ENCODE measurements around the gene CD177. TPM values are rescaled to one million over a fixed set of nuclear protein-coding genes. Genes with fewer than 3 reads are reported as not detected.
"Not testable (repeated sequence)": the region's sequence is repeated elsewhere in the genome, so short reads cannot be mapped to it uniquely, and the experiment has no call there.

CD177 gene
- total RNA-seq, 2 experiments from 2014 or later, result not detected

- Mint-ChIP-seq H3K4me3 (no peak overlapping the region), H3K36me3 (ENCODE audit: low read depth) (no peaks in the 10 kb centered on the region), H3K27me3 (no peaks in the 10 kb centered on the region), H3K4me1 (no peaks in the 10 kb centered on the region), H3K27ac (no peak overlapping the region), H3K9me3 (no peaks in the 10 kb centered on the region)
- CTCF ChIA-PET, result no interaction called here
- POLR2A ChIA-PET, result no interaction called here
- no peak for DNase-seq
These were observed 32.9 kb upstream of the CD177 start for GRCh38 chr19:43320546-43320945.

DNA sequence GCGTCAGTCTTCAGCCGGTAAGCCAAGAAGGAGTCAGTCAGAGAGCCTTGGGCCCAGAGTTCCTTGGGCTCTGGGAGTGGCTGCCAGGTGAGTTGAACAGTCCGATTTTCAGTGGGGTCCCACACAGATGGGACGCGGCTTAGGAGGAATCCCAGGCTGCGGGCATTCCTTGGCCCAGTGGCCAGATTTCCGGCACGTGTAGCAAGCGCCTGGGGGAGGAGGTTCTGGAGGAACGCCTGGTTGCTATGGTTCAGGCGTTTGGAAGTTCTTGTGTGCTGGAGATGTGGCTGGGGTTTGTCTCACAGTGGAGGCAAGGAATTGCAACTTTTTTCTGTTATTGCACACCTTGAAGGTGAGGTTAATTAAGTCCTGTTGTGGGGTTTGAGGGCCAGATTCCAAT, 26.7 kb upstream of the CD177 start:
- CTCF ChIA-PET; POLR2A ChIA-PET; DNase-seq; H3K27me3 Mint-ChIP-seq; H3K4me3 Mint-ChIP-seq; H3K27ac Mint-ChIP-seq; H3K4me1 Mint-ChIP-seq; H3K36me3 Mint-ChIP-seq (ENCODE audit: low read depth); H3K9me3 Mint-ChIP-seq: not testable (repeated sequence)

DNA sequence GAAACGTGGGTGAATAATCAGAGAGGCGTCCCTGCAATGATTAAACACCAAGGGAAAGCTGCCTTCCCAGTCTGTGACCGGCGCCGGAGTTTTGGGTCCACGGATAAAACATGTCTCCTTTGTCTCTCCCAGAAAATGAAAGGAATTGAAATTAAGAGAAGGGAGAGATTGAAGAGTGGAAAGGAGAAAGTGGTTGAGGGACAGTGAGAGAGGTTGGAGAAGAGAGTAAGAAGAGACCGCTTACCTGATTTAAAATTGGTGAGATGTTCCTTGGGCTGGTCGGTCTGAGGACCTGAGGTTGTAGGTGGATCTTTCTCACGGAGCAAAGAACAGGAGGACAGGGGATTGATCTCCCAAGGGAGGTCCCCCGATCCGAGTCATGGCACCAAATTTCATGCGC, 24.9 kb upstream of the CD177 start:
- POLR2A ChIA-PET; H3K27ac Mint-ChIP-seq; CTCF ChIA-PET; H3K4me1 Mint-ChIP-seq; H3K36me3 Mint-ChIP-seq (ENCODE audit: low read depth); H3K9me3 Mint-ChIP-seq; DNase-seq; H3K27me3 Mint-ChIP-seq; H3K4me3 Mint-ChIP-seq: not testable (repeated sequence)

DNA sequence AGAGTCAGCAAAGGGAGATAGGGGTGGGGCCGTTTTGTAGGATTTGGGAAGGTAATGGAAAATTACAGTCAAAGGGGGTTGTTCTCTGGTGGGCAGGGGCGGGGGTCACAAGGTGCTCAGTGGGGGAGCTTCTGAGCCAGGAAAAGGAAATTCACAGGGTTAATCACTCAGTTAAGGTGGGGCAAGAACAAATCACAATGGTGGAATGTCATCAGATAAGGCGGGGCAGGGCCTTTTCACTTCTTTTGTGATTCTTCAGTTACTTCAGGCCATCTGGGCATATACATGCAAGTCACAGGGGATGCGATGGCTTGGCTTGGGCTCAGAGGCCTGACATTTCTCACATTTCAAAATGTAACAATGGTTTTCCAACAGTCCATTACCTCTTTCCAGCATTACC, 24.4 kb upstream of the CD177 start:
- CTCF ChIA-PET; POLR2A ChIA-PET; H3K27me3 Mint-ChIP-seq; DNase-seq; H3K9me3 Mint-ChIP-seq; H3K36me3 Mint-ChIP-seq (ENCODE audit: low read depth); H3K4me1 Mint-ChIP-seq; H3K4me3 Mint-ChIP-seq; H3K27ac Mint-ChIP-seq: not testable (repeated sequence)

DNA sequence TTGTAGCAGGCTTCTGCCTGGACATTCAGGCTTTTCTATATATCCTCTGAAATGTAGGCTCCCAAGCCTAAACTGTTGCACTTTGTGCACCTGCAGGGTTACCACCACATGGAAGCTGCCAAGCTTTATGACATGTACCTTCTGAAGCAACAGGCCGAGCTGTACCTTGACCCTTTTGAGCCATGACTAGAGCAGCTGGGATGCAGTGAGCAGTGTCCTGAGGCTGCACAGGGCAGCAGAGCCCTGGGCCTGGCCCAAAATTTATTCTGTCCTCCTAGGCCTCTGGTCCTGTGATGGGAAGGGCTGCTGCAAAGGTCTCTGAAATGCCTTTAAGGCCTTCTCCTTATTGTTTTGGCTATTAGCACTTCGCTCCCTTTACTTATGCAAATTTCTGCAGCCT, 23.5 kb upstream of the CD177 start:
- H3K4me1 Mint-ChIP-seq, result no peaks in the 10 kb centered on the region
- no peak overlapping the region for H3K4me3 Mint-ChIP-seq
- H3K9me3 Mint-ChIP-seq, result no peaks in the 10 kb centered on the region
- CTCF ChIA-PET, result no interaction called here
- H3K36me3 Mint-ChIP-seq (ENCODE audit: low read depth), result no peaks in the 10 kb centered on the region
- H3K27me3 Mint-ChIP-seq, result no peaks in the 10 kb centered on the region
- no peak overlapping the region for H3K27ac Mint-ChIP-seq
- POLR2A ChIA-PET, result no interaction called here
- DNase-seq, result no peak

DNA sequence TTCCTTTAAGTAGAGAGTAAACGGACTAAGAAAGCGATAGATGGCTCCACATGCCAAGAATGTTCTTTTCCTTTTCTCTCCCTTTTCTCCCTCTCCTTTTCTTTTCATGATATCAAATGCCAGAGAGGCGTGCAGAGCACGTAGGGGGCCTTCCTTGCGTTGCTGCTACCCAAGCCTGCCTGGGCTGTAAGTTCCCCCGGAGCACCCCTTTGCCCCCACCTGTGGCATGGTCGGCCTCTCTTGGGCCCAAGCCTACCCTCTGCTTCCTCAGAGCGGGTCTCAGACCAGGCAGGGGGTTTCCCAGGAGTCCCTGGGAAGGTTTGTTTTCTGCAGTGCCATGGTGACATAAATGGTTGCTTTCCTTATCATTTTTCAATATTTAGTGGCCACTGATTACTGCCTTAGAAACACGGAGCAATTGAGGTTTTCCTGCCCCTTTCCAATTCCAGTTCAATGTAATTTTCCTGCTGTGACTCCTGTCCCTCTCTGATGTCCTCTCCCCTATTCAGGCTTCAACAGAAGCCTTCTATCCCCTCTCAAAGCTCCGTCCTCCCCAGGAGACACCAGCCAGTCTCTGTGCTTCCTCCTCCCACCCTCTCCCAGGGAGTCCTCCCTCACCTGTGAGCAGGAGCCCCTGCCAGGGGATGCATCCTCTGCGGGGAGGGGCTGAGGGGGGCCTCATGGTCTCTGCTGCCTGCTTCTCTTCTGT, 22.6 kb upstream of the CD177 start:
- no peak for DNase-seq
- CTCF ChIA-PET, result no interaction called here
- Mint-ChIP-seq H3K9me3 (no peaks in the 10 kb centered on the region), H3K36me3 (ENCODE audit: low read depth) (no peaks in the 10 kb centered on the region), H3K4me1 (no peaks in the 10 kb centered on the region), H3K27ac (no peak overlapping the region), H3K4me3 (no peak overlapping the region), H3K27me3 (no peaks in the 10 kb centered on the region)
- POLR2A ChIA-PET, result no interaction called here

- Mint-ChIP-seq H3K9me3 (no peaks in the 10 kb centered on the region), H3K4me1 (no peaks in the 10 kb centered on the region), H3K27ac (no peak overlapping the region), H3K4me3 (no peak overlapping the region), H3K36me3 (ENCODE audit: low read depth) (no peaks in the 10 kb centered on the region), H3K27me3 (no peaks in the 10 kb centered on the region)
- DNase-seq, result no peak
- ChIA-PET POLR2A (no interaction called here), CTCF (no interaction called here)
These were observed 22.0 kb upstream of the CD177 start for GRCh38 chr19:43331435-43332010.

DNA sequence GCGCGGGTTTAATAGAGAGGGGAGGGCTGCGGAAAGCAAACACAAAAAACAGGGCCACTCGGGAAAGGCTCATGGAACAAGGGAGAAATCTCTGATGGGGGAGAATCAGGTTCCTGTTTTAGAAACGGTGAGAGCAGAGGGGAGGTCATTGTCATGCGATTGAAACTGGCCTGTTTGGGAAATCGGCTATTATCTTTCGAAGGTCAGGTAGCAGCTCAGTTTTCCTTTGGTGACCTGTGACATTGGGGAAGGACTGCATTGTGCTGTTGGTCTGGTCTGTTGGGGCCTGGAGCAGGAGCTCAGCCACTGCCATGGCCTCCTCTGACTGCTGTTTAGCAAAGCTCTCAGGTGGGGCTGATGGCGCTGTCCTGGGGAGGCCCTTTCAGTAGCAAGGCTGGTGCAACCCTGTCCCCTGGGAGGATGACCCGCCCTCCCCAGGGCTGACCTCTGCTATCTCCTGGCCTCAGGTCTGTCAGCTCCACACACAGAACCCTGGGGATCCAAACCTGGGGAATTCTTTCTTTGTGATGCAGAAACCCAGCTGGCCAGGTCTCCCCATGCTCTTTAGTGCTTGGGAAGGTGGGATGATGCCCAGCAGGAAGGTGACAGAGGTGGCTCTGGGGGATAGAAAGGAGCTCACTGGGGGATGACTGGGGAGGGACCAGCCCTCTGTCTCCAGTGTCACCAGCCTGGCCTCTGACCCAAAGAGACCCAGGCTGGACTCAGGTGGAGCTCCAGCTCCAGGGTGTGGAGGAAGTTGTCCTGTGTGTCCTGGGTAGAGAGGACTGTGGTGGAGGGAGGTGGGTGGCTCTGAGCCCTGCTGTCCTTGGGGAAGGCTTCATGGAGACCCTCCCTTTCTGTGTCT, 21.2 kb upstream of the CD177 start:
- Mint-ChIP-seq H3K27me3 (no peaks in the 10 kb centered on the region), H3K27ac (no peak overlapping the region), H3K4me3 (no peak overlapping the region), H3K4me1 (no peaks in the 10 kb centered on the region), H3K9me3 (no peaks in the 10 kb centered on the region), H3K36me3 (ENCODE audit: low read depth) (no peaks in the 10 kb centered on the region)
- ChIA-PET POLR2A (no interaction called here), CTCF (no interaction called here)
- DNase-seq, result no peak

GRCh38 chr19:43336508-43336907, 17.0 kb upstream of the CD177 start:
- POLR2A ChIA-PET; H3K27ac Mint-ChIP-seq; H3K4me3 Mint-ChIP-seq; H3K9me3 Mint-ChIP-seq; CTCF ChIA-PET; DNase-seq; H3K36me3 Mint-ChIP-seq (ENCODE audit: low read depth); H3K27me3 Mint-ChIP-seq; H3K4me1 Mint-ChIP-seq: not testable (repeated sequence)

- Mint-ChIP-seq H3K4me3 (no peak overlapping the region), H3K27me3 (peaks cover 3% of the 10 kb centered on the region), H3K27ac (no peak overlapping the region), H3K9me3 (no peaks in the 10 kb centered on the region), H3K36me3 (ENCODE audit: low read depth) (no peaks in the 10 kb centered on the region), H3K4me1 (no peaks in the 10 kb centered on the region)
- no peak for DNase-seq
- ChIA-PET CTCF (no interaction called here), POLR2A (no interaction called here)
These were observed 15.7 kb upstream of the CD177 start for GRCh38 chr19:43337737-43338136.

DNA sequence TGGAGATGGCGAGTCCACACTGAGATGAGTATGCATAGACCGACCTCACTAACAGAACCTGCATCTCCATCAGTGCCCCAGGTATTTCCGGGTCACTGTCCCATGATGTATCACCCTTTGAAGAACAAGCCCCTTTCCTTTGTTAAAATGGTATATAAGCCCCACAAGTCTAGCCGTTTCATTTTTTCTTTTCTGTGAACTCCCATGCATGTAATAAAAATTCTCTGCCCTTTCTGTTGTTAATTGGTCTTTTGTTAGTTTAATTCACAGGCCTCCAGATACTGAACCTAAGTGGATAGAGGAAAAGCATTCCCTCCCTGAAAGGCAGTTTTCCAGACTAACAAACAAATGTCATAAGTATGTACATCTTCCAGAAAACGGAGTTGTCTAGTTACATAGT, 15.0 kb upstream of the CD177 start:
- ChIA-PET CTCF (no interaction called here), POLR2A (no interaction called here)
- peaks cover 3% of the 10 kb centered on the region for H3K27me3 Mint-ChIP-seq
- H3K36me3 Mint-ChIP-seq (ENCODE audit: low read depth), result no peaks in the 10 kb centered on the region
- no peak overlapping the region for H3K27ac Mint-ChIP-seq
- H3K9me3 Mint-ChIP-seq, result no peaks in the 10 kb centered on the region
- no peak for DNase-seq
- H3K4me3 Mint-ChIP-seq, result no peak overlapping the region
- no peaks in the 10 kb centered on the region for H3K4me1 Mint-ChIP-seq

DNA sequence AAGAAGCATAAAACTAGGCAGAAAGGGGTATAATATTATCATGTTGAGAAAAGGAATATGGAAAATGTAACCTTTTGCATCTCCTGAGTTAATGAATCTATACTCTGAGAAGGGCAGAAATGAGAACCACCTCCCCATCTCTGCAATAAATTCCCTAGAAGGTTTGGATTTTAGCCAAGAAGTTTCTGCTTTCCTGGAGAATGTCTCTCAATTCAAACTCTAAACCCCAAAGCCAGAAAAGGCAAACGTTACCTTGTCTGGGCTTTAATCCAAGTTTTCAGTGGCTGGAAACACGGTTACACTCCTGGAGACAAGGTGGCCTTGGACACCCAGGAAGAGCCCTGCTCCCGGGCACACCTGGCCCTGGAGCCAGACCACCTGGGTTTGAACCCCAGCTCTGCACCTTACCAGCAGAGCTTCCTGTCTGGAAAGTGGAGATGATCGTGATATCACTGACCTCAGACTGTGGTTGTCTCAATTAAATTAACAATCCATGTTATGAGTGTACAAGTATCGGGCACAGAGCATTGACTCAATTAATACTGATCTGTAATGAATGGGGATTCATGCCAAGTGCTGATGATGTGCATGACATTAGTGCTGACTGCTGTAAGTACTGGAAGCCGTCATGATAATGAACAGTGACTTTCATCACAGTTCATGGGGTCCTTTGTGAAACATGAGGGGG, 14.1 kb upstream of the CD177 start:
- H3K27me3 Mint-ChIP-seq; H3K9me3 Mint-ChIP-seq; H3K36me3 Mint-ChIP-seq (ENCODE audit: low read depth); H3K4me3 Mint-ChIP-seq; CTCF ChIA-PET; DNase-seq; H3K4me1 Mint-ChIP-seq; H3K27ac Mint-ChIP-seq; POLR2A ChIA-PET: not testable (repeated sequence)

GRCh38 chr19:43340101-43340500, 13.4 kb upstream of the CD177 start:
- H3K27me3 Mint-ChIP-seq; CTCF ChIA-PET; POLR2A ChIA-PET; H3K4me3 Mint-ChIP-seq; H3K4me1 Mint-ChIP-seq; H3K9me3 Mint-ChIP-seq; DNase-seq; H3K36me3 Mint-ChIP-seq (ENCODE audit: low read depth); H3K27ac Mint-ChIP-seq: not testable (repeated sequence)
